Uterus (tissue), 2 donors: ENCODE measurements around the gene DHRS3.

Experiments
- CTCF ChIP-seq, 4 experiments: fragments of 200-600 bp in 2 of 4; fragments of 450-650 bp in 2 of 4; sonication (generic) in 2 of 4; IDR thresholded peaks; one replicate each; pipeline ENCODE4 v1.5.1; 2016 to 2019; ENCODE audit warnings: antibody characterized with exemption in 4 of 4, mild to moderate bottlenecking in 2 of 4, moderate library complexity in 1 of 4
- POLR2A ChIP-seq, 2 donors: fragments of 450-650 bp; IDR thresholded peaks; one replicate each; pipeline ENCODE4 v1.6.1; 2016; ENCODE audit warnings: antibody characterized with exemption in 2 of 2, mild to moderate bottlenecking in 1 of 2, moderate library complexity in 1 of 2

- TF ChIP-seq POLR2A (IDR thresholded peaks at IDR 0.05), result no peak
- TF ChIP-seq CTCF (IDR thresholded peaks at IDR 0.05), result no peak
Observed at GRCh38 chr1:12666141-12666735, 48.2 kb upstream of the DHRS3 start.
